Endothelial cell of umbilical vein (primary cell): Measurements from ENCODE around the gene ANKS6. TPM values are rescaled to one million over a fixed set of nuclear protein-coding genes. Genes with fewer than 3 reads are reported as not detected.

Source experiments
- BruUV-seq: library from RNA; stranded (reverse); fragments of 400-500 nt; replicated peaks from 2 replicates; lab custom pipeline; 2021; lab: Mats Ljungman, UMichigan
- CTCF ChIA-PET: fragments of 300-600, 350-600 bp; sonication (Branson Sonifier 250); formaldehyde crosslinking; loops from one replicate; lab custom pipeline; 2021; ENCODE audit warnings: antibody characterized with exemption, inconsistent platforms; lab: Charles Lee
- POLR2A ChIA-PET: fragments of 300-600, 350-600 bp; sonication (Branson Sonifier 250); formaldehyde crosslinking; loops from one replicate; lab custom pipeline; 2021; ENCODE audit warnings: antibody characterized with exemption, inconsistent platforms; lab: Charles Lee
- DNase-seq: peaks from one replicate; pipeline ENCODE4 v3.0.0-alpha.2; 2011; ENCODE audit warnings: low read depth, low spot score
- FAIRE-seq: peaks from 2 replicates; lab custom pipeline; 2011; peaks lifted over from hg19 to GRCh38; lab: Jason Lieb, UNC
- H2AFZ ChIP-seq: 2 replicates; pipeline ENCODE4 v1.6.0; 2012; ENCODE audit warnings: low read depth, low read length, control low read depth, inconsistent platforms
- H3K27ac ChIP-seq: 2 replicates; pipeline ENCODE4 v1.5.1; 2011; ENCODE audit warnings: low read depth, mild to moderate bottlenecking, control low read depth, low read length, moderate library complexity; ENCODE audit not compliant: insufficient read depth
- H3K27me3 ChIP-seq, 2 experiments: 2 replicates each; pipeline versions ENCODE4 v1.6.0 to v1.6.1; 2011; ENCODE audit warnings: low read length in 2 of 2, mixed read lengths in 1 of 2; ENCODE audit not compliant: control insufficient read depth in 2 of 2, insufficient read depth in 2 of 2
- H3K36me3 ChIP-seq, 2 experiments: 2 replicates in 1 of 2; 3 replicates in 1 of 2; pipeline ENCODE4 v1.5.1; 2011; ENCODE audit warnings: low read length in 2 of 2, mild to moderate bottlenecking in 1 of 2, moderate library complexity in 1 of 2; ENCODE audit not compliant: control insufficient read depth in 2 of 2, insufficient read depth in 2 of 2; ENCODE audit errors: extremely low read depth in 1 of 2
- H3K4me1 ChIP-seq: 3 replicates; pipeline ENCODE4 v1.5.1; 2011; ENCODE audit warnings: mild to moderate bottlenecking, low read length; ENCODE audit not compliant: control insufficient read depth, insufficient read depth; ENCODE audit errors: extremely low read depth
- H3K4me2 ChIP-seq: 2 replicates; pipeline ENCODE4 v1.6.1; 2011; ENCODE audit warnings: low read length, control low read depth, mixed read lengths; ENCODE audit not compliant: insufficient read depth
- H3K4me3 ChIP-seq, 3 experiments: fragments of 200-600 bp in 1 of 3; sonication (generic), shearing (Covaris generic) in 1 of 3; replicated peaks in 1 of 3; 2 replicates each; pipeline ENCODE4 v1.5.1; 2011 to 2016; ENCODE audit warnings: control low read depth in 3 of 3, low read length in 3 of 3, mild to moderate bottlenecking in 2 of 3, inconsistent platforms in 1 of 3, low read depth in 1 of 3, moderate library complexity in 1 of 3; ENCODE audit not compliant: insufficient read depth in 1 of 3
- H3K79me2 ChIP-seq: 2 replicates; pipeline ENCODE4 v1.6.0; 2012; ENCODE audit warnings: low read length, inconsistent platforms; ENCODE audit not compliant: control insufficient read depth, insufficient read depth
- H3K9ac ChIP-seq: replicated peaks from 2 replicates; pipeline ENCODE3; 2011; ENCODE audit warnings: low read length, control low read depth; ENCODE audit not compliant: insufficient read depth; ENCODE audit errors: extremely low read depth
- H3K9me1 ChIP-seq: replicated peaks from 3 replicates; pipeline ENCODE4 v1.6.0; 2011; ENCODE audit warnings: mild to moderate bottlenecking, low read length; ENCODE audit not compliant: control insufficient read depth, insufficient read depth; ENCODE audit errors: extremely low read depth
- H3K9me3 ChIP-seq: replicated peaks from 2 replicates; pipeline ENCODE4 v1.5.1; 2012; ENCODE audit warnings: low read length, inconsistent platforms; ENCODE audit not compliant: control insufficient read depth, insufficient read depth
- H4K20me1 ChIP-seq: replicated peaks from 2 replicates; pipeline ENCODE3; 2011; ENCODE audit warnings: mild to moderate bottlenecking, low read length; ENCODE audit not compliant: control insufficient read depth, insufficient read depth; ENCODE audit errors: extremely low read depth
- EZH2 ChIP-seq: IDR thresholded peaks from 2 replicates; pipeline ENCODE4 v1.6.1; 2012; ENCODE audit warnings: borderline replicate concordance, low read depth, mild to moderate bottlenecking, moderate library complexity, low read length, inconsistent platforms; ENCODE audit not compliant: severe bottlenecking
- MYC ChIP-seq: IDR thresholded peaks from one replicate; pipeline ENCODE4 v1.6.1; 2011; ENCODE audit warnings: mild to moderate bottlenecking, low read depth, low read length
- dilution Hi-C: fragments of 300-500 bp; cut with MboI; formaldehyde crosslinking; loops from one replicate; pipeline ENCODE4 v1.15.0; 2019; ENCODE audit warnings: low sequenced_read_pairs; ENCODE audit not compliant: extremely low pct_ligation_motif_present
- intact Hi-C: fragments of 100-400 bp; cut with micrococcal nuclease; formaldehyde crosslinking; loops from one replicate; pipeline ENCODE4 v1.10.0; 2022
- polyA plus RNA-seq, 4 experiments: library from polyadenylated mRNA; depleted of rRNA in 3 of 4; stranded (reverse) in 3 of 4; unstranded in 1 of 4; fragments of >200 nt; gene quantifications; 2 replicates each; pipeline versions ENCODE4 v1.2.1 to v1.2.3, GENCODE V29; 2011 to 2012; ENCODE audit warnings: missing spikeins in 1 of 4
- total RNA-seq: library from RNA; stranded (reverse); gene quantifications from 2 replicates; pipeline ENCODE4 v1.2.3, GENCODE V29; 2021
- TF ChIP-seq, protein P1 (sequence below): IDR thresholded peaks from 2 replicates; pipeline ENCODE4 v1.6.1; 2011; ENCODE audit not compliant: insufficient read depth, insufficient read length
- TF ChIP-seq, protein P2 (sequence below), 2 donors: IDR thresholded peaks; 1 replicate in 1 of 2; 2 replicates in 1 of 2; pipeline ENCODE4 v1.5.1; 2011; ENCODE audit warnings: low read length in 2 of 2, mild to moderate bottlenecking in 2 of 2, moderate library complexity in 2 of 2, control low read depth in 1 of 2, inconsistent platforms in 1 of 2, low read depth in 1 of 2; ENCODE audit not compliant: insufficient read depth in 1 of 2; ENCODE audit errors: extremely low read depth in 1 of 2

The ANKS6 gene
- total and polyA plus RNA-seq, 2 donors (not counting 3 experiments of a cell fraction or from before 2014, with no cell fraction given), result 15.5 to 18.6 TPM

DNA sequence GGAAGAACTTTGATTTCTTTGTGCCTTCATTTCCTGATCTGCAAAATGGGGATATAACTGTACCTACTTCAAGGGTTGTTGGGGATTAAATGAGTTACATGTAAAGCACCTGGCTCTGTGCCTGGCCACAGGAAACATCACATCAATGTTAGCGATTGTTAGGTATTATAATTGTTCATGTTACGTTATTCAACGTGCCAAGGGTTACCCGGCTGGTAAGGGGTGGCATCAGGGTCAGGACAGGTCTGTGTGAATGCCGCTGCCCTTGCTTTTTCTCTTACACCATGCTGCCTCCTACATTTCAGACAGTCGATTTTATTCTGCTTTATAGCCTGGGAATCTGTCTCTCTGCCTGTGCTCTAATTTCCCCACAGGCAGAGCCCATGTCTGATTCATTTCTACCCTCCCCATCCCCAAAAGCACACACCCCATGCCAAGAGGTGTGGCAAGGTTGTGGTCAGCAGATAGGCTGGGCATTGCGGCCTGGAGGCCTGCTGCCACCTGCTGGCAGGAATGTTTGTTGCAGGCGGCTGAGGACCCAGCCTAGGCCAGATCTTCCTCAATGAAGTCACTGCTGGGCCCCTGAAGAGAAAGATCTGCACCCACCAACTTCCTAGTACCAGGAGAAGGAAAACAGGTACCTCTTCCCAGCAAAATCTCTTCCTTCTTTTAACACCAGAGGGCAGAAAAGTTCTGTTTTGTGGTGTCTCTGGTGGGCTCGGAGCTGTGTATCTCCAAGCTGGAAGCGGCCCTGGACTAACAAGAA lies 5.3 kb downstream of the ANKS6 start:
- intact Hi-C loops, result loop anchor here (1.0 to 5.0 kb wide), 4 partner anchors 476 to 868 kb away; partner anchors contain the start of gene TRMO
- Histone ChIP-seq H3K4me3 (no peak overlapping the region), H3K27me3 (no peaks in the 10 kb centered on the region), H3K9ac (no peak overlapping the region), H3K9me1 (no peaks in the 10 kb centered on the region), H3K79me2 (peaks cover 24% of the 10 kb centered on the region), H3K4me2 (no peak overlapping the region), H2AFZ (peak overlapping the region; percentile 7), H3K27ac (no peak overlapping the region), H3K4me1 (peaks cover 16% of the 10 kb centered on the region), H4K20me1 (no peaks in the 10 kb centered on the region), H3K36me3 (no peaks in the 10 kb centered on the region), H3K9me3 (no peaks in the 10 kb centered on the region)
- FAIRE-seq (peak; percentile 90), DNase-seq (peak; percentile 80)
- dilution Hi-C loops, result no loop called here
- no TSS peak for BruUV-seq
- POLR2A ChIA-PET, result no interaction called here
- CTCF ChIA-PET, result interaction anchor here (0.9 to 3.1 kb wide), 7 partner anchors 9 to 585 kb away, joined by 3 to 13 read pairs (median 5); no protein-coding TSS in a partner anchor
- peak; percentile 25 for TF ChIP-seq MYC
- TF ChIP-seq, protein P1, sequence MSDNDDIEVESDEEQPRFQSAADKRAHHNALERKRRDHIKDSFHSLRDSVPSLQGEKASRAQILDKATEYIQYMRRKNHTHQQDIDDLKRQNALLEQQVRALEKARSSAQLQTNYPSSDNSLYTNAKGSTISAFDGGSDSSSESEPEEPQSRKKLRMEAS, result no peak
- TF ChIP-seq, protein P2, sequence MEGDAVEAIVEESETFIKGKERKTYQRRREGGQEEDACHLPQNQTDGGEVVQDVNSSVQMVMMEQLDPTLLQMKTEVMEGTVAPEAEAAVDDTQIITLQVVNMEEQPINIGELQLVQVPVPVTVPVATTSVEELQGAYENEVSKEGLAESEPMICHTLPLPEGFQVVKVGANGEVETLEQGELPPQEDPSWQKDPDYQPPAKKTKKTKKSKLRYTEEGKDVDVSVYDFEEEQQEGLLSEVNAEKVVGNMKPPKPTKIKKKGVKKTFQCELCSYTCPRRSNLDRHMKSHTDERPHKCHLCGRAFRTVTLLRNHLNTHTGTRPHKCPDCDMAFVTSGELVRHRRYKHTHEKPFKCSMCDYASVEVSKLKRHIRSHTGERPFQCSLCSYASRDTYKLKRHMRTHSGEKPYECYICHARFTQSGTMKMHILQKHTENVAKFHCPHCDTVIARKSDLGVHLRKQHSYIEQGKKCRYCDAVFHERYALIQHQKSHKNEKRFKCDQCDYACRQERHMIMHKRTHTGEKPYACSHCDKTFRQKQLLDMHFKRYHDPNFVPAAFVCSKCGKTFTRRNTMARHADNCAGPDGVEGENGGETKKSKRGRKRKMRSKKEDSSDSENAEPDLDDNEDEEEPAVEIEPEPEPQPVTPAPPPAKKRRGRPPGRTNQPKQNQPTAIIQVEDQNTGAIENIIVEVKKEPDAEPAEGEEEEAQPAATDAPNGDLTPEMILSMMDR (IDR thresholded peaks at IDR 0.05; ENCODE audit: extremely low read depth in 1 of 2, insufficient read depth in 1 of 2, low read depth in 1 of 2, low read length in 2 of 2), result peak; percentile 96 to 98
- no peak for TF ChIP-seq EZH2
